T-helper 1 cell treated with Interleukin-12 subunit alpha and Interleukin-12 subunit beta and Interleukin-4 antibody, amounts not matched to agents 30 ng/mL and 1 ng/mL, for 36 hours (primary cell): ENCODE measurements around the gene PON3. TPM values are rescaled to one million over a fixed set of nuclear protein-coding genes. Genes with fewer than 3 reads are reported as not detected.
"Not testable (repeated sequence)": the region's sequence is repeated elsewhere in the genome, so short reads cannot be mapped to it uniquely, and the experiment has no call there.

Experiments
- intact Hi-C: fragments of 100-400 bp; cut with micrococcal nuclease; formaldehyde crosslinking; loops from one replicate; pipeline ENCODE4 v1.15.1; 2024
- total RNA-seq: library from RNA; stranded (reverse); gene quantifications from 2 replicates; pipeline ENCODE4 v1.2.3, GENCODE V29; 2022

PON3 gene
- total RNA-seq, 1 donor from 2014 or later: not detected

DNA sequence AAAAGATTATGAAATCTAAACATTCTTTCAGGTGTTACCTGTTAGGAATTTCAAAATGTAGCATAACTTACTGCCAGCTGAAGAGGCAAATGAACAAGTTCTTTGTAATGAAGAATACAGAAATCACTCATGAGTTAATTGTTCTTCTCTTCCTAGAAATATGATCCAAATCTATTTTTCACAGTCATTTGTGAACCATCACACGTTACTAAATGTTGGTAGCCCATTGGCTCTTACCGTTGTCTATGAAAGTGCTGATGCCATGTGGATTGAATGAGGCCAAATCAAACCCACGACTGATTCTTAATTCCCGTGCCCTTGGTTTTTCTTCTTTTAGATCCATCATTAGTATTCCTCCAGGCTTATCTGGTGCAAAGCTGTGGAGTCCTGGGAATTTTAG is 15.9 kb upstream of the PON3 start:
- intact Hi-C loops: no loop called here

DNA sequence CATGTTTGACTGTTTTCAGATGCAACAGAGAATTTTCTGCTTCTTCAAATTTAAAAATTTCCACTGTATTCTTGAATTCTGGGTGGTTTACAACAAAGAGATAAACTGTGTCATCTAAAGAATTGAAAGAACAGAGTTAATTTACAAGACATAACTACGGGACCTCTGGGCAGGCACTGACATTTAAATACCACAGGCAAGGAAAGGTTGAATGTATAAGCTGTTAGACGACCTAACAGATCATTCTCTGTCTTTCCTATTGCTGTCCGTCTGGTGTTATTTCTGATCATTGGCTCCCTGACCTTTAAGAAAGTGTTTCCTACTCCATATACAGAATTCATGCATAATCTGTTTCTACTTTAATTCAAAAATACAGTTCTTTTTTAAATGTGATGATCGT is 15.5 kb upstream of the PON3 start:
- intact Hi-C loops: no loop called here

DNA sequence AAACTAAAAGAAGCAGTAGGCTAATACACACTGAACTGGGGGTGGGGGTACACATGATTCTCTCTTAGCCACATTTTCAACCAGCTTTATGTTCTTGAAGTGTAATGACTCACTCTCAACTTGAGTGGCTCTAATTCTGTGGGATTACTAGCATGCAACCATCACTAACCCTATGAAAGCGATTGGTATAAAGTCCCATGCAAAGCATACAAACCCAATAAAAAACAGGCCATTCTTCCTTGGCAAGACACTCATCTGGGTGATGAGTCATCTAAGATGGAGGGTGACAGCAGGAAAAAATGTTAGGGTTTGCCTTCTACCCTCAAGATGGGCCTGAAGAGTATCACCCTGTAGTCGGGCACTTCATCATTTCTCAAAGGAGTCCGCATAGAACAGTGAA is 14.9 kb upstream of the PON3 start:
- intact Hi-C loops: no loop called here

DNA sequence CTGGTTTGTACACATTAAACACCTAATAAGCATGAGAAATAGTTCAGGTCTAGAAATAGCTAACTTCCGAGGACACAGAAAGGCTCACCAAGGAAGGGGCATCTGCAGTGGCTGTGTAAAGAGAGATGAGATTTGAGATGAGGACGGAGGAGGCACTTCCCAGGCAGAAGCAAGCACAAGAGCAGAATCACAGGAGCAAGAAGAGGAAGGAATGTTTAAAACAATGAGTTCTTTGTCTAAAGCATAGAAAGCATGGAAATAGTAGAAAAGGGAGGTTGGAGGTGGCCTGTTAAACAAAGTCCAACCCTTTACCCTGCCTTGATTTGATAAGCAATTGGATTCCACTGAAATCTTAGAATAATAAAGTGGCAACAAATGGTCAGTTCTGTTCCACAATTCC is 11.6 kb upstream of the PON3 start:
- intact Hi-C loops: no loop called here

DNA sequence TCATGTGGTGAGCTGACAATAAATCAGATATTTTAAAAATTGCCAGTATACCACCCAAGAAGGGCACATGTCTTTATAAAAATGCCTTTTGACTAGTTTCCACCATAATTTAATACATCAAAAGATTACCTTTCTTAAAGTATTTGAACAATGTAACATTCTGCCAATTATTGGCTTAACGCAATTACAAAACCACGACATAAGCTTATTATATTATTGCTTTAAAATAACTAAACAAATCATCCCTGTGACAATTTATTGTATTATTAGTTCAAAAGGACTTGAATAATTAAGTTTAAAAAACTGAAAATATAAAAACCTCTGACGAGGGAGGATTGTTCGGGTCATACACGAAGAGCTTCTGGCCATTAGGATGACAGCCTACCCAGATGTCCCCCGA is 9.6 kb upstream of the PON3 start:
- intact Hi-C loops: no loop called here

DNA sequence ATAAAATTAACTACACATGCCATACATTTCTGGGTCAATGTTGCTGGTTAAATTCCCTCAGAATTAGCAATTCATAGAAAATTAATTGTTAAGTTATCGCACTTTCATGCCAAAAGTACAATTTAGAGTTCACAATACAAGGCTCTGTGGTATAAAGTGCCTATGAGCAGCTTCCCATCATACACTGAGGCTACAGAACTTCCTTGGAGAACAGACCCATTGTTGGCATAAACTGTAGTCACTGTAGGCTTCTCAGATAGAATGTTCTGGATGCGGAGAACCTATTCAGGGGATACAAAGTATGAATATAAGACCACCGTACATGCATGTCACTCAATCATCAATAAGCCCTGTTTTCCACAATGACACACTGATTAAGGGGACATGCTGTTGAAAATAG is 9.0 kb upstream of the PON3 start:
- intact Hi-C loops: no loop called here

DNA sequence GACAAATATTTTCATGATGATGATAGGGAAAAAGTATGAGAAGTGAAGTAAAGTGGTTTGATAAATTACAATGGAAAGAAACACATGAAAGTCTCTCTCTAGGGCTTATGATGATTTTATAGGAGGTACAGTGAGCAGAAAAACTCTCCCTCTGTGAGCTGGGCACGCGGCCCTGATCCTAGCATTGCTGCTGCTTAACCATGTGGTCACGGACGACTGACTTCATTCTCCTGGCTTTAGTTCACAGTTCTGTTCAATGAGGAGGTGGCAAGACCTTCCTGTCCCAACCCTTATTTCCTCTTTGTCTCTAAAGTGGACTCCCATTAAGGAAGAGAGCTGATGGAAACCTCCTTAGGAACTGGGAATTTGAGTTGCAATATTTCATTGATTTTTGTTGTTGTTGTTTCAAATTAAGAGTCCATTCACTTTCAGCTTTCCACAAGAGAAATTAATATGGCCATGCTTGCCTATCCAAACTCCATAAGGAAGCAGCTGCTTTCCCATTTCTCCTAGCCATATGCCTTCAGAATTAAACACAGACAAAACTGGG is 8.2 kb upstream of the PON3 start:
- intact Hi-C loops: no loop called here

DNA sequence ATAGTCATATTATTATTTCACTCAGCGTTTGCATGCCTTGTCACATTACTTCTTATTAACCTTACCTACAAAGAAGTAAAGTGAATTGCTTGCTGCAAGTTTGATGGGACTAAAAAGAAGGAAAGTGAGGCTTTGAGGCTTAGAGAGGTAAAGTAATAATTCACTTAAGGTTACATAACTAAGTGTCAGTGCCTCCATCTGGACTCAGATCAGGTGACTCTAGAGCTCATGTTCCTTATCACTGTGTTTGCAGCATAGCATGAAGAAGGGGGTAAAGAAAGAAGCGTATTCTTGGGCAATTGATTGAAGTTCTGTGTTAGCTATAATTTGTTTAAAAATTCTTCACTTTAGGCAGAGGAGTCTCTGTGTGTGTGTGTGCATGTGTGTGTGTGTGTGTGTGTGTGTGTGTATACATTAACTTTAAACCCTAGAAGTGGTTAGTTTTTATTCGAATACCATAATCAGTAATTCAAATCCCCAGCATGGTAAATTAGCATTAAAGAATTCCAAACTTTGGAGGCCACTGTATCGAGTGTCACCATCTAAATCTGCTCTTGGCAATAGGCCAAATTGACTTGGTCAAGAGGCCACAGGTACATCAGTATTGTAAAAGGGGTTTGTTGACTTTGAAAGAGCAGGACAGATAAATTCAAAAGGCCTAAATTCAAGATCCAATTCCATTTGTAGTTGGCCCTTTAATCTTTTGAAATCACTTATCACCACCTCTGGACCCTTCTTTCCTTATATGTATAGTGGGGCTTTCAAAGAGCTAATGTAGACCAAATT is 2.2 kb upstream of the PON3 start:
- intact Hi-C loops: no loop called here

DNA sequence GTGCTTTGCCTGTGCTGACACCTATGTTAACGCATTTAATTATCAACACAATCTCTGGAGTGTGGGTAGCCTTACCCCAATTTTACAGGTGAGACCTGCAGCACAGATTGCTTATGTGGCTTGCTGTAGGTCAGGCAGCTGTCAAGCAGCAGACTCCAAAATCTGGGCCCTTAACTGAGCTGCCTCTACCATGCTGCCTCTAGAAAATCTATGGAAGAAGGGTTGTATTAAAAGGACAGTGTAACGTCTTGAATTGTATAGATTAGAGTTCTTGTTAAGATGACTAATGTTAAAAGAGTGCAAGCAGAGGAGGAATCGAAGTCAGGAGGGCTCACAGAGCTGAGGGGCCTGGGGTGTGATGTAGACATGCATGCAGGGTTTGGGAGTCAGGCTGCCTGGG is 1.2 kb upstream of the PON3 start:
- intact Hi-C loops: loop anchor here (2.0 kb wide), 1 partner anchor 67 kb away; no protein-coding TSS in a partner anchor

DNA sequence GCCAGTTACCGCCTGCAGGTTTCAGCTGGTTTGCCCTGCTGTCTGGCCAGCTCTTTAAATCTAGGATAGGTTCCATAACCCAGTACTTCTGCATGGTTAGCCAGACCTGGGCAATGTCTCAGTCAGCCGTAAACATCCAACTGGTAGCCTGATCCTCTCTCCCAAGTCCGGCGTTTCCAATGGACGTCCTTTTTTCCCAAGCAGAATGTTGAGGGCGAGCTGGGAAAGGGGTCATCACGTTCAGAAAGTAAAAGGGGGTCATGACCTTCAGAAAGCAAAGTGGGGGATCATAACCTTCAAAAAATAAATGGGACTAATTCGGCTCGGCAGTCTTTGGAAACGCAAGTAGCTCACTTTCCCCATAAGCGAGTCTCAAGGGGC is 430 bp downstream of the PON3 start:
- intact Hi-C loops: loop anchor here (1.0 to 2.0 kb wide), 2 partner anchors 65 to 82 kb away; no protein-coding TSS in a partner anchor

DNA sequence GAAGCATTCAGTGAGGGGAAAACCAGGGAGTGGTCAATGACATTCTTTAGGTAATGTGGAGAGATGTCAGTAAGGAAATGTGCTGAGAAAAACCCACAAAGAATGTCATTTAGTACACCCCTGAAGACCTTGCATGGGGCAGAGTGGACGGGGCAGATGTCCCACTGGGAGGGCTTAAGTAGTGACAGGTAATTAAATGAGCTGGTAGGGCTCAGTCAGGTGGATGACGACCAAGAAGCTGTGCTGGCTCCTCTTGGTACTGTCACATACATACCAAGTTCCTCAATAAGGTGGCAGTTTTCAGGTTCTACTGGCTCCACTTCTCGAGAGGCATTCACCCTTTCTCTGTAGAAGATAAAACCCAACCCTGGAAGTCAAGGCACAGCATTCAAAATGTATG is 1.8 kb downstream of the PON3 start:
- intact Hi-C loops: no loop called here

DNA sequence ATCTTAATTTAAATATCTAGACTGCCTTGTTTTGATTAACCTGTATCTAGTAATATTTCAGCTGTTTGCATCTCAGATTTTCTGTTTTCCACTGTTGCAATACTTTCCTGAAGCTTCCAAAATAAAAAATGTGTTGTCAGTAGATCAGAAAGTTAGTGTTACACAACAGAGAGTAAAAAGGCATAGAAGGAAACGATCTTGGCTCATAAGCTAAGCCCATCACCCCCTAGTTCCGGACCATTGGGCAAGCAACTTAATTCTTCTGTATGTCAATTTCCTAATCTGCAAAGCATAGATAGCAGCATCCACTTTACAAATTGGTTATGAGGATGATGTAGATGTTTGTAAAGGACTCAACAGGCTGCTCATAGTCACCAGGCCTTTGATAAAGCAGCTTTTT is 4.4 kb downstream of the PON3 start:
- intact Hi-C loops: no loop called here

DNA sequence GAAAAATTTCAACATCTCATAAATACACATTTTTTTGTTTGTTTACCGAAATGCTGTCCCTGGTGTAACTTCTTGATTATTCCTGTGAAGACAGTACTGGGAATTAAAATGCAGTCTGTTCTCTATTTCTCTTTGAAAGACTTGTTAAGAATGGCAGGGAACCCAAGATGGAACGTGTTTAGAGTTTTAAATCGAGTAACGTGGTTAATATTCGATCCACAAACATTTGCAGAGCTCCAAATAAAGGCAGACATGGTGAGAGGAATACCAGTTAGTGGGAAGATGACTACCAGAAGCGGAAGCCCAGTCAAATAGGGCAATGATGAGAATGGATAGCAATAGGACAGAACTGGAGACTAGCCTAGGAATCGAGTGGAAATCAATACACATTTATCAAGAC is 6.7 kb downstream of the PON3 start:
- intact Hi-C loops: no loop called here

DNA sequence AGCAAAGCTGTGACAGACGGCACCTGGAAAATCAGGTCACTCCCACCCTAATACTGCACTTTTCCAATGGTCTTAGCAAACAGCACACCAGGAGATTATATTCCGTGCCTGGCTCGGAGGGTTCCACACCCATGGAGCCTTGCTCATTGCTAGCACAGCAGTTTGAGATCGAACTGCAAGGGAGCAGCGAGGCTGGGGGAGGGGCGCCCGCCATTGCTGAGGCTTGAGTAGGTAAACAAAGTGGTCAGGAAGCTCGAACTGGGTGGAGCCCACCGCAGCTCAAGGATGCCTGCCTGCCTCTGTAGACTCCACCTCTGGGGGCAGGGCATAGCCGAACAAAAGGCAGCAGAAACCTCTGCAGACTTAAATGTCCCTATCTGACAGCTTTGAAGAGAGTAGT is 16.7 kb downstream of the PON3 start:
- intact Hi-C loops: not testable (repeated sequence)

DNA sequence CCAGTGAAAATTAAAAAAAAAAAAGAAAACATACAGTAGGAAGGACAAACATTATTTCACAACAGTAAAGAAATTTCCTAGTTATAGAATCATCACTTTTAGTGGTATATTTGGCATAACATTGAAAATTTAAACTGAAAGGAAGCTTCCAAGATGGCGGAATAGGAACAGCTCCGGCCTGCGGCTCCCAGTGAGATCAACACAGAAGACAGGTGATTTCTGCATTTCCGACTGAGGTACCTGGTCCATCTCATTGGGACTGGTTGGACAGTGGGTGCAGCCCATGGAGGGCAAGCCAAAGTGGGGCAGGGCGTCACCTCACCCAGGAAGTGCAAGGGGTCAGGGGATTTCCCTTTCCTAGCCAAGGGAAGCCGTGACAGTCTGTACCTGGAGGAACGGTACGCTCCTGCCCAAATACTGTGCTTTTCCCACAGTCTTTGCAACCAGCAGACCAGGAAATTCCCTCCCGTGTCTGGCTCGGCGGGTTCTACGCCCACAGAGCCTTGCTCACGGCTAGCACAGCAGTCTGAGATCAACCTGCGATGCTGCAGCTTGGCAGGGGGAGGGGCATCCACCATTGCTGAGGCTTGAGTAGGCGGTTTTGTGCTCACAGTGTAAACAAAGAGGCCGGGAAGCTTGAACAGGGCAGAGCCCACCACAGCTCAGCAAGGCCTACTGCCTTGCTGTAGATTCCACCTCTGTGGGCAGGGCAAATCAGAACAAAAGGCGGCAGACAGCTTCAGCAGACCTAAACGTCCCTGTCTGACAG is 19.4 kb downstream of the PON3 start:
- intact Hi-C loops: no loop called here

DNA sequence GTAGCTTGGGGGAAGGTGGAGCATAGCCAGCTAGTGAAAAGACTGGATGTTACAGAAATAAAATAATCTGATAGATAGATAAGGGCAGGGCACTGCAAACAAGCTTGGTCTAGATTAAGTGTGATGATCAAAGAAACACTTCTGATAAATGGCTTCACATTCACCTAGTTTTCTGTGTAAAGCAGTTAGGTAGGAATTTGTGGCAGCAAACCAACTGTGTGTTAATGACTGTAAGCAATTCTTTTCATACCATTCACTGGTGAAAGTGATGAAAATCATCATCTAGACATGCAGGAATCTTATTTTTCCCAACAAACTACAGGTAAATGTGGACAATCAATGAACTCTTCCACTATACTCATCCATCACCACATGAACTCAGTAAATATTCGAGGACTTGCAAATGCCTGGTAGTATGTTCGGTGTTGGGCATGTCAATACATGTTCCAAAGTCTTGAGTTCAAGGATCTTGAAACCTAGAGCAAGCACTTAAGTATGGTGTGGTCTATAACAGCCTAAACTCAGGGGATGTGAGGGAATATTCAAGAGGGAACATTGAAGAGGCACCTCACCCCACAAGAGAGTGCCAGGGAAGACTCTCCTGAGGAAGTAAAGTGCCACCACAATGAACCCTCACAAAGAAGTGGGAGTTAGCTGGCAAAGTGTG is 20.5 kb downstream of the PON3 start:
- intact Hi-C loops: no loop called here

DNA sequence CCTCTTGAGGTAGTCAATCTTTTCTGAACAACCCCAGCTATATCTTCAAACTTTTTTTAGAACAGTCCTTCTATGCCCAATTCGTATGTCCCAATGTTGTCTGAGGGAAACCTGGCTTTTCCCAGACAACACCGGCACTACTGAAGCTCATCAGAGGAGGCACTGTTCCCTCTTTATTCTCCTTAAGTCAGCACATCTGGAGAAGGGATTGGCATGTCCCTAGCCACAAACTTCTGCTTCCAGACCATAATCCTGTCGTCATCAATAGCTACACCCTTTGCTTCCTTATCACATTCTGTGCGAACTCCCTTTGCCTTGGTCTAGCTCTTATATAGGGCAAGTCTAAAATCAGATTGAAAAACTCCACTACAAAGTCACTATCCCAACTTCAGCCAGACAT is 22.9 kb downstream of the PON3 start:
- intact Hi-C loops: no loop called here

DNA sequence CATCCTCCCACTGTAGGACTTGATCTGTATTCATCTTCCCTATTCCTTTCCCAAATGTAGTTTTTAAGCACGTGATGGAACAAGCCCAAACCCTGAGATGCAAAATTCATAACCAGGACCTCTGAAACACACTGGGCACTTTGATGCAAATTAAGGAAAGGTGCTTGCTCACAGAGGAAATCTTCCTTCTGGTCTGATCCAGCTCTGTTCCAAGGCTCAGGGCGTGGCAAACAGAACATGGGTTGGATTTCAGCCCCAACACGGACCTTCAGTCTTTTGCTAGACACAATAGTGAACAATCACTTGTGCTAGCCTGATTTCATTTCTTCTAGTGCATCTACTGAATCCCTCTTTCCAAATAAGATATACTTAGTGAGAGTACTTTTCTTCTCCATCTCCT is 27.9 kb downstream of the PON3 start:
- intact Hi-C loops: no loop called here

DNA sequence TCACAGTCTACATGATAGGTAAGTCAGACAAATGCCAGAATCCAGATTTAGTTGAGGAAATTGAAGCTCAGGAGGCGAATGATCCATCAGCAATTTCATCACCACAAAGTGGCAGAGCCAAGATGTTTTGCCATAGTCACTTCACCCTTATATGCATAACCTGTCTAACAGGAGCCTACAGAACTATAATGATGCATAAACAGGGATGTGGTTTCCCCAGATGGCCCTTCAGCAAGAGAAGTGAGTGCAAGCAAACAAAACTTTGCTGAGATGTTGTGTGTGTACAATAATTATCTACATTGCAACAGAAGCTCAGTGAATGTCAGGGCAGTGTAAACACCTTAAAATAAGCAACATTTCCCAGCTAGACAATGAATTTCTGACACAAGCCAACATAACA is 28.6 kb downstream of the PON3 start:
- intact Hi-C loops: no loop called here

DNA sequence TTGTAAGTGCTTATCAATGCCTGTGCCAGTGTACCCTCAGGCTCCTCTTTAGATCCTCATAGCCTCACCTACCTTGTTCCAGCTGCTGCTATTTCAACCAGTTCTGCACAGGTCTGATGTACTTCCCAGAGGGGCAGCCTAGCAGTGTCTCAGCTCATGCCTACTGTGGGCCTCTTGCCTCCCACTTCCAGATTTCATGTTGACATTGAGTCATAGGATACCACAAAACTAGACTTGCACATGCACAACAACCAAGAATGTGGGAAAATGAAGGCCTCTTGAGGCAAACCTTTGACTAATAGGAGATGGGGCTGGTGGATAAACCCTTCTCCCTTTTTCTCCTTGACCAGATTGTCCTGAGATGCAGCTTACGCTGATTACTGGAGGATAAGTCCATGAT is 31.0 kb downstream of the PON3 start:
- intact Hi-C loops: no loop called here

DNA sequence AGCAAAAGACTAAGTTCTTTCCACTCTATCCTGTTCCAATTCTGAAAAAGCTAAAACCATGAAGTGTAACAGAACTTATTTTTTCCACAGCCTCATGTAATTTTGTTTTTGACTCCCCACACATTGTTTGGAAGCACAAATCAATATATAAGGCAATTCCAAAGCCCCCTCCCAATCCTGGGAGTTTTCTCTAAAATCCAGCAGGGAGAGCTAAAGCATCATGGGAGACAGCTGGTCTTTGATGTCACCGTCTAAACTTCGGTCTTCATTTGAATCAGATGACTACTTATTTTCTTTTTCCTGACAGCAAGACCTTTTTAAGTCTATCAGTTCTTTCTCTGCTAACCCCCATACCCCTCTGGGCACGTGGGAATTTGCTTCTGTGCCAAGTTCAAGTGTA is 38.6 kb downstream of the PON3 start:
- intact Hi-C loops: no loop called here
